CD14-positive monocyte (primary cell): ENCODE measurements around the gene TPGS1. TPM values are rescaled to one million over a fixed set of nuclear protein-coding genes. Genes with fewer than 3 reads are reported as not detected.
A peak's percentile ranks its signal among the peaks of the same experiment; 100 is the strongest.

Experiments used
- DNase-seq, 3 donors: peaks; one replicate each; pipeline ENCODE4 v3.0.0-alpha.2; 2011 to 2022
- H2AFZ ChIP-seq: 2 replicates; pipeline ENCODE4 v1.6.0; 2012; ENCODE audit warnings: mild to moderate bottlenecking, low read depth, low read length, inconsistent platforms; ENCODE audit not compliant: insufficient read depth, poor library complexity, severe bottlenecking
- H3K27ac ChIP-seq, 2 donors: 1 replicate in 1 of 2; 2 replicates in 1 of 2; pipeline ENCODE4 v1.5.1; 2012 to 2013; ENCODE audit warnings: low read length in 2 of 2, control low read depth in 1 of 2, inconsistent platforms in 1 of 2, low read depth in 1 of 2, mild to moderate bottlenecking in 1 of 2
- H3K27me3 ChIP-seq, 2 donors: one replicate each; pipeline versions ENCODE4 v1.6.0 to v1.6.1; 2011 to 2013; ENCODE audit warnings: low read length in 2 of 2; ENCODE audit not compliant: control insufficient read depth in 2 of 2, insufficient read depth in 2 of 2
- H3K36me3 ChIP-seq, 2 donors: replicated peaks in 1 of 2; 1 replicate in 1 of 2; 2 replicates in 1 of 2; pipeline versions ENCODE4 v1.5.1 to v1.6.1; 2012 to 2013; ENCODE audit warnings: low read length in 2 of 2, control low read depth in 1 of 2, inconsistent platforms in 1 of 2, mild to moderate bottlenecking in 1 of 2; ENCODE audit not compliant: insufficient read depth in 2 of 2, control insufficient read depth in 1 of 2
- H3K4me1 ChIP-seq, 2 donors: 1 replicate in 1 of 2; 2 replicates in 1 of 2; pipeline versions ENCODE4 v1.5.1 to v1.6.1; 2012 to 2013; ENCODE audit warnings: low read length in 2 of 2, control low read depth in 1 of 2, inconsistent platforms in 1 of 2, mild to moderate bottlenecking in 1 of 2, moderate library complexity in 1 of 2; ENCODE audit not compliant: insufficient read depth in 2 of 2, control insufficient read depth in 1 of 2
- H3K4me2 ChIP-seq: replicated peaks from 2 replicates; pipeline ENCODE3; 2012; ENCODE audit warnings: low read length, moderate library complexity, mild to moderate bottlenecking; ENCODE audit not compliant: poor library complexity, severe bottlenecking; ENCODE audit errors: extremely low read depth
- H3K4me3 ChIP-seq, 3 experiments: fragments of 200-600 bp in 1 of 3; sonication (generic) in 1 of 3; replicated peaks in 1 of 3; 1 replicate in 2 of 3; 2 replicates in 1 of 3; pipeline ENCODE4 v1.5.1; 2011 to 2013; ENCODE audit warnings: low read length in 3 of 3, mild to moderate bottlenecking in 3 of 3, control low read depth in 2 of 3, low read depth in 2 of 3, inconsistent platforms in 1 of 3, moderate library complexity in 1 of 3
- H3K79me2 ChIP-seq: 2 replicates; pipeline ENCODE4 v1.6.0; 2012; ENCODE audit warnings: mild to moderate bottlenecking, control low read depth, inconsistent platforms, low read length, moderate library complexity; ENCODE audit not compliant: insufficient read depth
- H3K9ac ChIP-seq: 2 replicates; pipeline ENCODE4 v1.6.0; 2017; ENCODE audit warnings: low read length, mild to moderate bottlenecking; ENCODE audit not compliant: insufficient read depth, poor library complexity, severe bottlenecking
- H3K9me3 ChIP-seq, 2 donors: replicated peaks in 1 of 2; 1 replicate in 1 of 2; 2 replicates in 1 of 2; pipeline versions ENCODE4 v1.5.1 to v1.6.1; 2012 to 2013; ENCODE audit warnings: low read length in 2 of 2, control low read depth in 1 of 2; ENCODE audit not compliant: control insufficient read depth in 1 of 2, insufficient read depth in 1 of 2
- H4K20me1 ChIP-seq: 2 replicates; pipeline ENCODE4 v1.6.0; 2012; ENCODE audit warnings: mild to moderate bottlenecking, low read length, control low read depth, moderate library complexity; ENCODE audit not compliant: insufficient read depth
- H3K27ac Mint-ChIP-seq, 7 donors: one replicate each; pipeline ENCODE4 v1.8.0; 2020; ENCODE audit warnings: mild to moderate bottlenecking in 7 of 7, mixed read lengths in 7 of 7, moderate library complexity in 6 of 7, inconsistent platforms in 2 of 7
- H3K27me3 Mint-ChIP-seq, 3 donors: one replicate each; pipeline ENCODE4 v1.8.0; 2021 to 2022; ENCODE audit warnings: low read depth in 3 of 3, mild to moderate bottlenecking in 3 of 3, mixed read lengths in 3 of 3, moderate library complexity in 3 of 3, inconsistent platforms in 1 of 3
- H3K36me3 Mint-ChIP-seq, 2 donors: one replicate each; pipeline ENCODE4 v1.8.0; 2020; ENCODE audit warnings: mixed read lengths in 2 of 2, inconsistent platforms in 1 of 2, mild to moderate bottlenecking in 1 of 2
- H3K4me1 Mint-ChIP-seq: one replicate; pipeline ENCODE4 v1.8.0; 2020; ENCODE audit warnings: mild to moderate bottlenecking, mixed read lengths
- H3K4me3 Mint-ChIP-seq, 2 donors: one replicate each; pipeline ENCODE4 v1.8.0; 2020; ENCODE audit warnings: mild to moderate bottlenecking in 2 of 2, mixed read lengths in 2 of 2, moderate library complexity in 1 of 2
- H3K9me3 Mint-ChIP-seq, 7 donors: one replicate each; pipeline ENCODE4 v1.8.0; 2020 to 2022; ENCODE audit warnings: mixed read lengths in 7 of 7, mild to moderate bottlenecking in 6 of 7, moderate library complexity in 6 of 7, inconsistent platforms in 2 of 7
- WGBS: methylation state at CpG from one replicate; pipeline ENCODE4 v1.1.5; 2013; ENCODE audit warnings: missing lambda C conversion rate; ENCODE audit not compliant: insufficient coverage; 5-methylcytosine and 5-hydroxymethylcytosine counted together
- intact Hi-C, 2 donors: fragments of 100-400 bp; cut with micrococcal nuclease; formaldehyde crosslinking; loops; one replicate each; pipeline versions ENCODE4 v1.15.0 to v1.15.1; 2023
- polyA plus RNA-seq, 3 donors: library from polyadenylated mRNA; depleted of rRNA in 1 of 3; unstranded in 2 of 3; stranded (reverse) in 1 of 3; fragments of 300-500 nt in 2 of 3; fragments of >200 nt in 1 of 3; fragmentation: Illumina TruSeq in 2 of 3; gene quantifications; 1 replicate in 2 of 3; 2 replicates in 1 of 3; pipeline ENCODE4 v1.2.3, GENCODE V29; 2012 to 2021
- TF ChIP-seq, protein P1 (sequence below): fragments of 200-600 bp; IDR thresholded peaks from one replicate; pipeline ENCODE4 v1.8.0; 2022; ENCODE audit warnings: antibody characterized with exemption, mild to moderate bottlenecking

Gene TPGS1
- polyA plus RNA-seq, 3 donors: 9.2 to 48.1 (median 14.2) TPM

DNA sequence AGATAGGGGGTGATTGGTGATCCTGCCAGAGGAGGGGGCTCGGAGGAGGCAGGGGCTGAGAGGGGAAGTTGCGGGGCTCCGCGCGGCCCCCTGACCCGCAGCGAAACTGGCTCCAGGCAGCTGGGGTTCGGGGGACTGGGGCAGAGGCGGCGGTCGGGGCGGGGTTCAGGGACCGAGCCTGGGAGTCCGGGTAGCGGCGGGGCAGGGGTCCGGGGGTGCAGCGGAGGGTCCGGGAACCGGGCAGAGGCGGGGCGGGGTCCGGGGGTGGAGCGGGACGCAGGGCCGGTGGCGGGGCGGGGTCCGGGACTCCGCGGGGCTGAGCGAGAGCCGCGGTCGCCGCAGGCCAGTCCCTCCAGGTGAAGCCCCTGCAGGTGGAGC, 9.8 kb upstream of the TPGS1 start:
- peaks cover 3 to 48% (median 31%) of the 10 kb centered on the region in 7 donors for H3K9me3 Mint-ChIP-seq
- Histone ChIP-seq H2AFZ (no peak overlapping the region), H3K4me1 (peaks cover 3% of the 10 kb centered on the region in 2 donors), H3K4me3 (no peak overlapping the region), H4K20me1 (no peaks in the 10 kb centered on the region), H3K9ac (no peak overlapping the region), H3K36me3 (no peaks in the 10 kb centered on the region), H3K4me2 (no peak overlapping the region), H3K79me2 (no peaks in the 10 kb centered on the region), H3K27ac (no peak overlapping the region), H3K9me3 (peaks cover 15 to 21% of the 10 kb centered on the region in 2 donors), H3K27me3 (peaks cover 16 to 49% of the 10 kb centered on the region in 2 donors)
- DNase-seq: no peak
- peaks cover 2% of the 10 kb centered on the region for H3K4me1 Mint-ChIP-seq
- H3K36me3 Mint-ChIP-seq: peaks cover 2 to 6% of the 10 kb centered on the region in 2 donors
- H3K27me3 Mint-ChIP-seq: peaks cover 36 to 72% (median 63%) of the 10 kb centered on the region in 3 donors
- 2% methylated on average over 34 of the region's 36 CpGs for WGBS
- intact Hi-C loops: no loop called here
- H3K4me3 Mint-ChIP-seq: peak overlapping the region in 1 of 2 donors; percentile 26
- TF ChIP-seq, protein P1, sequence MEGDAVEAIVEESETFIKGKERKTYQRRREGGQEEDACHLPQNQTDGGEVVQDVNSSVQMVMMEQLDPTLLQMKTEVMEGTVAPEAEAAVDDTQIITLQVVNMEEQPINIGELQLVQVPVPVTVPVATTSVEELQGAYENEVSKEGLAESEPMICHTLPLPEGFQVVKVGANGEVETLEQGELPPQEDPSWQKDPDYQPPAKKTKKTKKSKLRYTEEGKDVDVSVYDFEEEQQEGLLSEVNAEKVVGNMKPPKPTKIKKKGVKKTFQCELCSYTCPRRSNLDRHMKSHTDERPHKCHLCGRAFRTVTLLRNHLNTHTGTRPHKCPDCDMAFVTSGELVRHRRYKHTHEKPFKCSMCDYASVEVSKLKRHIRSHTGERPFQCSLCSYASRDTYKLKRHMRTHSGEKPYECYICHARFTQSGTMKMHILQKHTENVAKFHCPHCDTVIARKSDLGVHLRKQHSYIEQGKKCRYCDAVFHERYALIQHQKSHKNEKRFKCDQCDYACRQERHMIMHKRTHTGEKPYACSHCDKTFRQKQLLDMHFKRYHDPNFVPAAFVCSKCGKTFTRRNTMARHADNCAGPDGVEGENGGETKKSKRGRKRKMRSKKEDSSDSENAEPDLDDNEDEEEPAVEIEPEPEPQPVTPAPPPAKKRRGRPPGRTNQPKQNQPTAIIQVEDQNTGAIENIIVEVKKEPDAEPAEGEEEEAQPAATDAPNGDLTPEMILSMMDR: no peak
- no peak overlapping the region for H3K27ac Mint-ChIP-seq

DNA sequence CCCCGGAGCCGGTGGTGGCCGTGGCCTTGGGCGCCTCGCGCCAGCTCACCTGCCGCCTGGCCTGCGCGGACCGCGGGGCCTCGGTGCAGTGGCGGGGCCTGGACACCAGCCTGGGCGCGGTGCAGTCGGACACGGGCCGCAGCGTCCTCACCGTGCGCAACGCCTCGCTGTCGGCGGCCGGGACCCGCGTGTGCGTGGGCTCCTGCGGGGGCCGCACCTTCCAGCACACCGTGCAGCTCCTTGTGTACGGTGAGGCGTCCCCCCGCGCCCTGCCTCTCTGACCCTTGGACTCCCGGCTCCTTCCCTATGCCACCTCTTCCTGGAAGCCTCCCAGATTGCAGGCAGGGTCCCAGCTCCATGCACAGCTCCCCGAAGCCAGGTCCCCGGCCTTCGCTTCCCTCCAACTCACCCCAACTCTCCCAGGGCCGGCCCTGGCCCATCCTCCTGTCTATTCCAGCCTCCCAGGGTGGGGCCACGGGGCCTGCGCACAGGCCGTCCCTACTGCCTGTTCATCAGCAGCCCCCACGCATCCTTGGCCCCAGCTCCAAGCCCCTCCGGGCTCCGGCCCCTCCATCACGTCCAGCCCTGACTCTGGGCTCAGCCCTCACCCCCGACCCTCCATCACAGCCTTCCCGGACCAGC, 9.3 kb upstream of the TPGS1 start:
- 5% methylated on average over 50 of the region's 50 CpGs for WGBS
- no peaks in the 10 kb centered on the region for H3K36me3 ChIP-seq
- no peak for DNase-seq

More for the DNA sequence above, 9.3 kb upstream of the TPGS1 start:
- Mint-ChIP-seq H3K4me1 (peaks cover 6% of the 10 kb centered on the region), H3K36me3 (peaks cover 4 to 7% of the 10 kb centered on the region in 2 donors), H3K9me3 (peaks cover 3 to 49% (median 32%) of the 10 kb centered on the region in 7 donors), H3K4me3 (peak overlapping the region in 1 of 2 donors; percentile 75), H3K27me3 (peaks cover 34 to 72% (median 63%) of the 10 kb centered on the region in 3 donors), H3K27ac (no peak overlapping the region)
- Histone ChIP-seq H3K79me2 (no peaks in the 10 kb centered on the region), H3K27me3 (peaks cover 16 to 49% of the 10 kb centered on the region in 2 donors), H4K20me1 (no peaks in the 10 kb centered on the region), H3K4me1 (peaks cover 8% of the 10 kb centered on the region in 2 donors), H3K9ac (no peak overlapping the region), H3K4me3 (no peak overlapping the region), H3K4me2 (no peak overlapping the region), H3K27ac (no peak overlapping the region), H2AFZ (no peak overlapping the region), H3K9me3 (peaks cover 19 to 23% of the 10 kb centered on the region in 2 donors)
- TF ChIP-seq, protein P1: no peak
- intact Hi-C loops: no loop called here
